Measurements from ENCODE around the gene PLTP.

Gene PLTP

GRCh38 chr20:45892828-45893500 lies 19.0 kb downstream of the PLTP start:
- no peak for TF ChIP-seq CTCF (IDR thresholded peaks at IDR 0.05)
- H3K4me3 ChIP-seq = no peak overlapping the region

GRCh38 chr20:45892049-45892825 lies 19.7 kb downstream of the PLTP start:
- no peak for DNase-seq (ENCODE audit: low spot score)
- no peak overlapping the region for H3K27ac ChIP-seq

More at GRCh38 chr20:45892828-45893500, 19.0 kb downstream of the PLTP start:
- no peak overlapping the region for H3K27ac ChIP-seq
- DNase-seq (ENCODE audit: low spot score) = no peak

GRCh38 chr20:45890985-45891983 lies 20.7 kb downstream of the PLTP start, which contains the start of the genes CTSA and NEURL2:
Gene CTSA (plus strand): TSS chr20:45891335. CDS start chr20:45891569, 234 bp downstream.
Gene NEURL2 (minus strand): TSS chr20:45891208. CDS start chr20:45890991, 217 bp downstream.
- peak within 1 kb of the TSS; percentile 95 for H3K4me3 ChIP-seq
- peak; percentile 93 for DNase-seq (ENCODE audit: low spot score)
- no peak for TF ChIP-seq CTCF (IDR thresholded peaks at IDR 0.05)
- H3K27ac ChIP-seq = peak within 1 kb of the TSS; percentile 71 to 96

More at GRCh38 chr20:45892049-45892825, 19.7 kb downstream of the PLTP start:
- no peak for TF ChIP-seq CTCF (IDR thresholded peaks at IDR 0.05)
- peak overlapping the region; percentile 95 for H3K4me3 ChIP-seq

- no peak for DNase-seq (ENCODE audit: low spot score)
- peak; percentile 62 for TF ChIP-seq CTCF (IDR thresholded peaks at IDR 0.05)
- H3K27ac ChIP-seq = peak overlapping the region; percentile 71 to 96
- H3K4me3 ChIP-seq = peak overlapping the region; percentile 95
Observed at GRCh38 chr20:45890077-45890984, 21.6 kb downstream of the PLTP start.

- DNase-seq (ENCODE audit: low spot score) = no peak
- no peak for TF ChIP-seq CTCF (IDR thresholded peaks at IDR 0.05)
- no peak overlapping the region for H3K4me3 ChIP-seq
- no peak overlapping the region for H3K27ac ChIP-seq
Observed at GRCh38 chr20:45888681-45889080, 23.3 kb downstream of the PLTP start.

GRCh38 chr20:45887346-45887715 lies 24.6 kb downstream of the PLTP start, which contains the start of gene SPATA25:
Gene SPATA25 (minus strand): TSS chr20:45887622. CDS start chr20:45887590, 32 bp downstream.
- no peak for TF ChIP-seq CTCF (IDR thresholded peaks at IDR 0.05)
- Histone ChIP-seq H3K4me3 (no peak within 1 kb of the TSS), H3K27ac (no peak within 1 kb of the TSS)

More at GRCh38 chr20:45887346-45887715, 24.6 kb downstream of the PLTP start, which contains the start of gene SPATA25:
- no peak for DNase-seq (ENCODE audit: low spot score)

Measured in coronary artery (tissue), 2 donors.